Activated CD8-positive, alpha-beta T cell treated with anti-CD3 and anti-CD28 coated beads, Interleukin-2, amount 10 ng/mL, durations not matched to agents 7 days and 5 days (primary cell): ENCODE data around the gene GPR42. TPM values are rescaled to one million over a fixed set of nuclear protein-coding genes. Genes with fewer than 3 reads are reported as not detected.

Source experiments
- ATAC-seq: fragments of 150-1000 bp; cut with Tn5 transposase; one replicate; pipeline ENCODE4 v1.10.0; 2021; ENCODE audit warnings: moderate library complexity
- CTCF ChIA-PET: fragments of 350-600 bp; sonication (Branson Sonifier 250); formaldehyde crosslinking; loops from one replicate; lab custom pipeline; 2021; ENCODE audit warnings: antibody characterized with exemption; lab: Charles Lee
- POLR2A ChIA-PET: fragments of 350-600 bp; sonication (Branson Sonifier 250); formaldehyde crosslinking; loops from one replicate; lab custom pipeline; 2021; ENCODE audit warnings: antibody characterized with exemption; lab: Charles Lee
- DNase-seq: peaks from one replicate; pipeline ENCODE4 v3.0.0-alpha.2; 2020
- H3K27ac Mint-ChIP-seq: one replicate; pipeline ENCODE4 v1.8.0; 2021; ENCODE audit warnings: mild to moderate bottlenecking, mixed read lengths
- H3K27me3 Mint-ChIP-seq: one replicate; pipeline ENCODE4 v1.8.0; 2021; ENCODE audit warnings: low read depth, mixed read lengths
- H3K36me3 Mint-ChIP-seq: one replicate; pipeline ENCODE4 v1.8.0; 2021; ENCODE audit warnings: low read depth, mixed read lengths
- H3K4me1 Mint-ChIP-seq: one replicate; pipeline ENCODE4 v1.8.0; 2021; ENCODE audit warnings: low read depth, mixed read lengths
- H3K4me3 Mint-ChIP-seq: one replicate; pipeline ENCODE4 v1.8.0; 2021; ENCODE audit warnings: mild to moderate bottlenecking, mixed read lengths
- H3K9me3 Mint-ChIP-seq: one replicate; pipeline ENCODE4 v1.8.0; 2022; ENCODE audit warnings: mixed read lengths; ENCODE audit not compliant: insufficient read depth
- microRNA-seq: library from miRNA; unstranded; fragments of <30 nt; microRNA quantifications from one replicate; pipeline ENCODE4 v1.2.0, GENCODE V29; 2022
- total RNA-seq, 2 experiments: library from RNA; stranded (reverse); gene quantifications; one replicate each; pipeline ENCODE4 v1.2.3, GENCODE V29; 2021

GPR42 gene
- total RNA-seq, 2 experiments from 2014 or later = not detected

GRCh38 chr19:35419046-35419445, 48.2 kb downstream of the GPR42 start:
- H3K27me3 Mint-ChIP-seq = peaks cover 27% of the 10 kb centered on the region
- H3K36me3 Mint-ChIP-seq = no peaks in the 10 kb centered on the region
- CTCF ChIA-PET = interaction anchor here (2.5 kb wide), 1 partner anchor 49 kb away, joined by 6 read pairs; no protein-coding TSS in a partner anchor
- H3K4me1 Mint-ChIP-seq = no peaks in the 10 kb centered on the region
- H3K27ac Mint-ChIP-seq = no peak overlapping the region
- no peak for ATAC-seq
- no peak overlapping the region for H3K4me3 Mint-ChIP-seq
- DNase-seq = no peak
- POLR2A ChIA-PET = no interaction called here
- H3K9me3 Mint-ChIP-seq = no peaks in the 10 kb centered on the region

DNA sequence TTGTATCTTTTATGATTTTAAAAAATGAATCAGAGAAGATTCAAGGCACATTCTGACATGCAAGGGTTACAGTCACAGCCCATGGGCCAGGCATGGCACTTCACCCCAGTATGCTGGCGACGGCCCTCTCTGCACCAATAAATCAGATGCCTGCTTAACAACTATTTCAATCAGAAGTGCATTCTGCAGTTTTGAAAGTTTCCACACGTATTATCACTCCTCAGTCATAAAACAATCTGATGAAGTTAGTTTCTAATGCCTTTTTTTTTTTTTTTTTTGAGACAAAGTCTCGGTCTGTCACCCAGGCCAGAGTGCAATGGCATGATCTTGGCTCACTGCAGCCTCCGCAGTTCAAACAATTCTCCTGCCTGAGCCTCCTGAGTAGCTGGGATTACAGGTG, 48.9 kb downstream of the GPR42 start:
- no peak for ATAC-seq
- no peak for DNase-seq
- Mint-ChIP-seq H3K27ac (no peak overlapping the region), H3K36me3 (no peaks in the 10 kb centered on the region), H3K4me3 (no peak overlapping the region), H3K27me3 (peaks cover 25% of the 10 kb centered on the region), H3K4me1 (no peaks in the 10 kb centered on the region), H3K9me3 (no peaks in the 10 kb centered on the region)
- ChIA-PET POLR2A (no interaction called here), CTCF (interaction anchor here (1.1 to 2.5 kb wide), 2 partner anchors 48 to 49 kb away, joined by 3 to 6 read pairs; no protein-coding TSS in a partner anchor)

DNA sequence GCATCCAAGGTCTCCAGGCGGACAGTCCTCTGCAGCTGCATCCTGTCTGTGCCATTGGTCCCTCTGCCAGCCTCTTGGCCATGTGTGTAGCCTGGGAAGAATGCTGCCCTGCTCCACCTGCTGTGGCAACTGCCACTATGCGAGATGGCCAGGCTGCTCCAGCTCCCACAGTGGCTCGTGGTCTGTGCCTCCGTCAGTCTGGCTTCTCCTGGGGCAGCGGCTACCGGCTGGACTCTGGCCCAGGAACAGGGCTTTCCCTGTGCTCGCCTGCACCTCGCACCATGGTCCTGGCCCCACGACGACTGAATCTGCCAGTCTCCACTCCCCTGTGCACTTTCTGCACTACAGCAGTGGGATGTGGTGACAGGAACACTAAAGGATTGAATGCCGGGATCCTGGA, 50.5 kb downstream of the GPR42 start:
- DNase-seq = no peak
- POLR2A ChIA-PET = no interaction called here
- Mint-ChIP-seq H3K9me3 (no peaks in the 10 kb centered on the region), H3K36me3 (no peaks in the 10 kb centered on the region), H3K27me3 (peaks cover 18% of the 10 kb centered on the region), H3K4me1 (no peaks in the 10 kb centered on the region), H3K27ac (no peak overlapping the region), H3K4me3 (no peak overlapping the region)
- CTCF ChIA-PET = interaction anchor here (0.9 kb wide), 1 partner anchor 74 kb away, joined by 3 read pairs; no protein-coding TSS in a partner anchor
- ATAC-seq = no peak

Small RNA genes lying within 50 kb of the gene (microRNA-seq; reads per million reads assigned to microRNA genes)
- gene MIR5196 = not detected

Other genes with a start within 250 kb of the GPR42 start
- gene LGI4, start 236.0 kb upstream of the GPR42 start, total RNA-seq = under 1 TPM; 0.13 TPM
- 1 to 10 TPM; 1.3 to 1.4 TPM for gene FXYD1, start 232.2 kb upstream of the GPR42 start, total RNA-seq
- 1 to 10 TPM; 4.1 to 5.2 TPM for gene FXYD7, start 227.8 kb upstream of the GPR42 start, total RNA-seq
- 100 to 1,000 TPM; 338 to 384 TPM for gene FXYD5, start 216.3 kb upstream of the GPR42 start, total RNA-seq
- not detected for gene FAM187B, start 142.3 kb upstream of the GPR42 start, total RNA-seq
- gene LSR, start 122.1 kb upstream of the GPR42 start, total RNA-seq = 10 to 100 TPM; 25.5 to 25.9 TPM
- gene USF2, start 102.1 kb upstream of the GPR42 start, total RNA-seq = 100 to 1,000 TPM; 125 to 138 TPM
- under 1 TPM; 0.50 to 0.63 TPM for gene HAMP, start 88.5 kb upstream of the GPR42 start, total RNA-seq
- under 1 TPM in 1 of 2 experiments, not detected in 1; 0.26 TPM for gene MAG, start 78.9 kb upstream of the GPR42 start, total RNA-seq
- under 1 TPM; 0.52 to 0.63 TPM for gene CD22, start 41.9 kb upstream of the GPR42 start, total RNA-seq
- gene FFAR1, start 23.2 kb upstream of the GPR42 start, total RNA-seq = not detected
- not detected for gene FFAR3, start 12.6 kb upstream of the GPR42 start, total RNA-seq
- not detected for gene FFAR2, start 77.2 kb downstream of the GPR42 start, total RNA-seq
- gene KRTDAP, start 119.4 kb downstream of the GPR42 start, total RNA-seq = not detected
- gene DMKN, start 142.6 kb downstream of the GPR42 start, total RNA-seq = not detected
- not detected for gene SBSN, start 157.2 kb downstream of the GPR42 start, total RNA-seq
- not detected for gene GAPDHS, start 162.4 kb downstream of the GPR42 start, total RNA-seq
- gene TMEM147, start 174.6 kb downstream of the GPR42 start, total RNA-seq = 10 to 100 TPM; 53.3 to 54.1 TPM
- not detected for gene ATP4A, start 192.6 kb downstream of the GPR42 start, total RNA-seq
- not detected for gene PMIS2, start 215.1 kb downstream of the GPR42 start, total RNA-seq
- gene HAUS5, start 241.7 kb downstream of the GPR42 start, total RNA-seq = 10 to 100 TPM; 53.3 to 62.3 TPM